GM18858 (cell line): ENCODE data around the gene SAMD9L.
"Not testable (repeated sequence)": the region's sequence is repeated elsewhere in the genome, so short reads cannot be mapped to it uniquely, and the experiment has no call there.

Experiments used
- ATAC-seq: cut with Tn5 transposase; IDR thresholded peaks from one replicate; pipeline ENCODE4 v1.9.1; 2021; ENCODE audit not compliant: unreplicated experiment

SAMD9L gene

DNA sequence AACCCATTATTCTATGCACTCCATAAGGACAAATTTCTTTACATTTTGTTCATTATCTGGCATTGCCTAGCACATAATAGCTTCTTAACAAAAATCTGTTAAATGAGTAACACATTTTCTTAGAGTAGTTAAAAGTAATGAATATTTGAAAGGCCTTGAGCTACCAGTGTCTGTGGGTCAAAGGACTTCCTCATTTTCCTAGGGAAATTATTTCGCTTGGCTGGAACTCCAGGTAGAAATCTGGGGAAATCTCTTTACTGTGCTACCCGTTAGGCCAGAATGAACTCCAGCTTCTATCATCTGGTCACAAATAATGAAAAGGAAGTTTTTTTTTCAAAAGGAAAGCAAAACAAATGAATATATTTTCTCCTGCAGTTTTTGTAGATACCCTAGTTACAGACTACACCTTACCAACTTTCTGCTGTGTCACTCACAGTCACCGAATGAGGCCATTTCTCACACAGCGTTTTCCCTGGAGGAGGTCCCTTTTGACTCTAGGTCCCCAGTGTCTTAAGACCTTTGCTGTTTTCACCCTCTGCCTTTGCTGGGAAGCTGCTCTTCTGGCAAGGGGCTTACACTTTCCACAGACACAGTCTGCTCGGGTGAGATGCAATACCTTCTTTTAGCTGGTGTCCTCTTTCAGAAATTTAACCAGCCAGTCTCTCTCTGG is 1.6 kb downstream of the SAMD9L start:
- no peak for ATAC-seq

DNA sequence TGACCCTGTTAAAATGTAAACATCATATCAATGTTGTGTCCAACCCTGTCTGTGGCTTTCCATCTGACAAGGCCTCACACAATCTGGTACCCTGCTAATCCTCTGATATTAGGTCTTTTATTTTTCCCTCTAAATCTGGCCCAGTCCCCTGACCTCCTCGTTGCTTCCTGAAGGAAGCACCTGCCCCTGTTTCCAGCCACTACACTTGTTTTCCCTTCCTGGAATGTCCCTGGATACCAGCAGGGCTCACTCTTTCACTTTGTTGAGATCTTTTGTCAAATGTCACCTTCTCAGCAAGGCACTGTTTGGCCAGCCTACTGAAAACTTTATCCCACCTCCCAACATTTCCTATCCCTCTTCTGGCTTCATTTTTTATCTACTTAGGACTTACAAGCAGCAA is 2.1 kb downstream of the SAMD9L start:
- ATAC-seq, result no peak

DNA sequence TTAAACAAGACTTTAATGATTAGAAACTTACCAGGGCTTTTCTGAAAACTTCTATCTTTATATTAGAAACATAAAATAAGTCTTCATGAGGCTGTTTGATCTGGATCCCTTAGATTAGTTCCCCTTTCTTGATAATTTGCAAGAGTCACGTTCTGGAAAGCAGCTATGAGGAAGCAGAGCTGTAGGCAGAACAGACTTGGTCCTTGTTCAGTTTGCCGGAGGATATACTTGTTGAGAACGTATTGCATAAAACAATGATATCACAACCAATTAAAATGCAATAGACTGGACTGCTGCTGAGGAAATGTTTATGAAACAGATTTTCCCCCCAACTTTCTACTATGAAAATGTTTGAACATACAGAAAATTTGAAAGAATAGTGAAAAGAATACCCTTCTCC is 2.8 kb downstream of the SAMD9L start:
- ATAC-seq, result no peak

DNA sequence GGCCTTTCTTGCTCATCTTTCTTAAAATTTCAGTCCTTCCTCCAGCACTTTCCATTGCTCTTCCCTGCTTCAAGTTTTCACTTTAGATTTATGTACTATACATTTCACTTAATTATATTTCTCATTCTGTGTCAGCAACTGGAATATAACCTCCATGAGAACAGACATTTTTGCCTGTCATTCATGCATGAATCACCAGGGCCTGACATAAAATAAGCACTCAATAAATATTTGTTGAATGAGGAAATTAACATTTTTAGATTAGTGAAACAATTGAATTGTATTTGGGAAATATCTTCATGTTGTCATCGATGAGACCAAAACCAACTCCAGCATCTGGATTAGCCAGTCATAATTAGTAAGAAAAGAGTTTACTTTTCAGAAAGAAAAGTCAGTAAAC is 6.1 kb downstream of the SAMD9L start:
- ATAC-seq, result no peak

DNA sequence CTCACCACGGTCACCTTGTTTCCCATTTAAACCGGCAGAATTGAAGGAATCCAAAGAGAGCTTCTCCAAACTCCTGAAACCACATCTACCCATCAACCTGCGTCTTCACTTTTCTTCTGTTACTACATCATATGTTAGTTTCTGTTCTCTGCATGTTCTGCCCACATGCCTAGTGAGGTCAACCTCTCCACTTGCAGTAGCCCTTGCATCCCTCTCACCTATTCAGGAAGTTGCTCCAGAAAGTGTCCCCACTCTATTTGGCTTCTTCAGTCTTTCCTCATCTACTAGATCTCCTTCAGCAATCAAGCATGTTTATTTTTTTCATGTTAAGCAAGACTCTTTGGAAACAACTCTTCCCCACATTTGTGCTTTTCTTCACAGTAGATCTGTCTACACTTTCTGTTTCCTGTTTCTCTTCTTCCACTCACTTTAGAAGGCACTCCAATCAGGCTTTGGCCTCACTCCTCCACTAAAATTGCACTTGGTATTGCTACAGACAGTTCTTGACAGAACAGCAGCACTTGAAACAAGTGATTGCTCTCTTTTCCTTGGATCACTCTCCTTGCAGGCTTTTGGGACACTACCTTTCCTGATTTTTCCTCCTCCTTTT is 7.5 kb downstream of the SAMD9L start:
- ATAC-seq, result no peak

DNA sequence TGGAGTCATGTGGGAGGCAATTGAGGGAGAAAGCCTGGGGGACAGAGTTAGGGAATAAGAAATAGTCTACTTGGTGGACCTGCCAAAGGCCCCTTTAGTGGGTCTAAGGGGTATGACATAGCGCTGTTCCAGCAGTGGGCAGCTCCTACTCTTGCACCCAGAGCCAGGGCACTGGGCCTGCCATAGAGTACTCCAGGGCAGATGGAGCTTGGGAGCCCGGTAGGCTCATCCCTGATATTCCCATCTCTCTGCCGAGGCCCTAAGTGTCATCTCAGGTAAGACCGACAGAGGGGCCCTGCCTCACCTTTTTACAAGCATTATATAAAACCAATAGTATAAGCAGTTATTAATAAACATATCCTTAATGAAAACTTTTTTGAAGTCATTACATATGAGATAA is 9.6 kb downstream of the SAMD9L start:
- ATAC-seq, result no peak

DNA sequence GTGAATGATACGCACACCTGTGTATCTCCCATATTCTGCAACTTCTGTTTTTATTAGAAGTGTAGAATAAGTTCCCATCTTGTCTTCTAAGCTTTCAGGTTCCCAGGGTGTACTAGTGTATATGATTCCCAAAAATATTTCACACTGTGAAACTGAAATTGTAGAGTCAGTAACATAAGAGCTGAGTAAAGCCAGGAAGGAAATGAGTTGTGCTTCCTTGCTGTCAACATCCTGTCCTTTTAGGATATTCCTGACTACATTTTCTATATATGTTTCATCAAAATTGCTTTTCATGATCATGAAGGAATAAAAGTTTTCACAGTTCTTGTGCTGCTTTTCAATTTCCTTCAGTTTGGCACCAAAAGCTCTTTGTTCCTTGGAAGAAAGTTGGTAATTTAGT is 15.2 kb downstream of the SAMD9L start:
- no peak for ATAC-seq

DNA sequence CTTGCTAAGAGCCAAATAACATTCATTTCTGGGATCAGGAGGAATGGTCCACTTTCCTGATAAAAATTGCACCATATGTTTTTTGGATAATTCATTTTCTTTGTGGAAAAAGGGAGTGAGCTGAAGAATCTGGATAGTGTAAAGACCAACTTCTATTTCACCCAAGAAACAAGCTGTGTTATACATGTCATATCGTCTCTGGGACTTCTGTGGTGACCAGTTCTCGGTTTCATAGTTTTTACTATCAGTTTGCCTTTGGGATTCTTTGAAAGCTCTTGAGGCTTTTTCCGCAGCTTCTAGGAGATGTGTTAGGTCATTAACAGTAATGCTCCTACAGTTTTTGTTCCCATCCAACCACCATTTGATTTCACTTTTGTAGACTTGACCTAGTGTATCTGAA is 16.0 kb downstream of the SAMD9L start:
- no peak for ATAC-seq

DNA sequence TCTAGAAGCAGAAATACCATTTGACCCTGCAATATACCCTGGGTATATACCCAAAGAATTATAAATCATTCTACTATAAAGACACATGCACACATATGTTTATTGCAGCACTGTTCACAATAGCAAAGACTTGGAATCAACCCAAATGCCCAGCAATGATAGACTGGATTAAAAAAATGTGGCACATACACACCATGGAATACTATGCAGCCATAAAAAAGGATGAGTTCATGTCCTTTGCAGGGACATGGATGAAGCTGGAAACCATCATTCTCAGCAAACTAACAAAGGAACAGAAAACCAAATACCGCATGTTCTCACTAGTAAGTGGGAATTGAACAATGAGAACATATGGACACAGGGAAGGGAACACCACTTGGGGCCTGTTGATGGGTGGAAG is 21.2 kb downstream of the SAMD9L start:
- not testable (repeated sequence) for ATAC-seq

DNA sequence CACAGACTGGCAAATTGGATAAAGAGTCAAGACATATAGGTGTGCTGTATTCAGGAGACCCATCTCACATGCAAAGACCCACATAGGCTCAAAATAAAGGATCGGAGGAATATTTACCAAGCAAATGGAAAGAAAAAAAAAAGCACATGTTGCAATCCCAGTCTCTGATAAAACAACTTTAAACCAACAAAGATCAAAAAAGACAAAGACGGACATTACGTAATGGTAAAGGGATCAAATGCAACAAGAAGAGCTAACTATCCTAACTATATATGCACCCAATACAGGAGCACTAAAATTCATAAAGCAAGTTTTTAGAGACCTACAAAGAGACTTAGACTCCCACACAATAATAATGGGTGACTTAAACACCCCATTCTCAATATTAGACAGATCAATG is 24.7 kb downstream of the SAMD9L start:
- not testable (repeated sequence) for ATAC-seq

DNA sequence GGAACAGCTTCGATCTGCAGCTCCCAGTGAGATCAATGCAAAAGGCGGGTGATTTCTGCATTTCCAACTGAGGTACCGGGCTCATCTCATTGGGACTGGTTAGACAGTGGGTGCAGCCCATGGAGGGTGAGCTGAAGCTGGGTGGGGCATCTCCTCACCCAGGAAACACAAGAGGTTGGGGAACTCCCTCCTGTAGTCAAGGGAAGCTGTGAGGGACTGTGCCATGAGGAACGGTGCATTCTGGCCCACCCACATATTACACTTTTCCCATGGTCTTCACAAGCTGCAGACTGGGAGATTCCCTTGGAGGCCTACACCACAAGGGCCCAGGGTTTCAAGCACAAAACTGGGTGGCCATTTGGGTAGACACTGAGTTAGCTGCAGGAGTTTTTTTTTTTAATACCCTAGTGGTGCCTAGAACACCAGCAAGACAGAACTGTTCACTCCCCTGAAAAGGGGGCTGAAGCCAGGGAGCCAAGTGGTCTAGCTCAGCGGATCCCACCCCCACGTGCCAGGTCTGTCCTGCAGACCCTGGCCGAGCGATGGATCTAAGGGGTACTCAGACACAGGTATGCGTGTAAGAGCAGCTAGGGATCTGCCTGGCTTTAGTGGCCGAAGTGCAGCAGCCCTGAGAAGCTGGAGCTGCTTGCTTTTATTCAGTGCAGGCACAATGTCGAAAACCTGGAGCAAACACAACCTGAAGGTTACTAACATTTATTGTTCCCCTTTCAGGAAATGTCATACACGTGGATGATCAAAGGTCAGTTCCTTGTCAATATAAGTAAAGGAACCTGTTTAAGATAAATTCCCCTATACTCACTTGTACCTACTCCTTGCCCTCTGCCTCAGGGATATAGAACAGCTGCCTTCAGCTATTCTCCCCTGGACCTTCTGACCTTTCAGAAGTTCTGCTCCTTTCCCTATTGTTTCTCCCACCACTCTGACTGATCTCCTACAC is 27.3 kb downstream of the SAMD9L start:
- ATAC-seq, result no peak

DNA sequence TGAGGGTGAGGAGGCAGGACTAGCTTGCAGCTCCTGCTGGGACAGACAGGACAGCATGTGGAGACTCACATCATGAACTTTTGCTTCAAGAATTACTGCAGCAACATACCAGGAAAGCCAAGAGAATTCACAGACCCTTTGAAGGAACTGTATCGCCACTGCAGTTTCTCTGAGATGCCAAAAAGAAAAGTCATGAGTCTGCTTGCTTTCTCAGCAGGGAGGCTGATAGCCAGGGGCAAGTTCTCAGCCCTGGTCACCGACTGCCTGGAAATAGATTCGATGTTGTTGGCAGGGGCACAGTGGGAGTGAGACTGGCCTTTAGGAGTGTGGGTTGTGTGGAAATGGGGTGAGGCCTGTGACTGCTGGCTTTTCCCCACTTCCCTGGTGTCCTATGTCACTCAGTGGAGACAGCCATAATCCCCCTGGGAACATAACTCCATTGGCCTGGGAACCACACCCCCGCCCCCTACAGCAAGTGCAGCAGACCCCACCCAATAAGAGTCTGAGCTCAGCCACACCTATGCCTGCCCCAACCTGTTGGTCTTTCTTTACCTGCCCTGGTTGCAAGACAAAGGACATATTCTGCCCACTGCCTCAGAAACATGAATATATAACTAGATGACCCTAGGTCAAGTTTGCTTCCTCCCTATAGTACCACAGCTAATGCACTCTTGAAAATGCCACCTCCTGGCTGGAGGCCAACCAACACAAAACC is 28.8 kb downstream of the SAMD9L start:
- ATAC-seq, result no peak

DNA sequence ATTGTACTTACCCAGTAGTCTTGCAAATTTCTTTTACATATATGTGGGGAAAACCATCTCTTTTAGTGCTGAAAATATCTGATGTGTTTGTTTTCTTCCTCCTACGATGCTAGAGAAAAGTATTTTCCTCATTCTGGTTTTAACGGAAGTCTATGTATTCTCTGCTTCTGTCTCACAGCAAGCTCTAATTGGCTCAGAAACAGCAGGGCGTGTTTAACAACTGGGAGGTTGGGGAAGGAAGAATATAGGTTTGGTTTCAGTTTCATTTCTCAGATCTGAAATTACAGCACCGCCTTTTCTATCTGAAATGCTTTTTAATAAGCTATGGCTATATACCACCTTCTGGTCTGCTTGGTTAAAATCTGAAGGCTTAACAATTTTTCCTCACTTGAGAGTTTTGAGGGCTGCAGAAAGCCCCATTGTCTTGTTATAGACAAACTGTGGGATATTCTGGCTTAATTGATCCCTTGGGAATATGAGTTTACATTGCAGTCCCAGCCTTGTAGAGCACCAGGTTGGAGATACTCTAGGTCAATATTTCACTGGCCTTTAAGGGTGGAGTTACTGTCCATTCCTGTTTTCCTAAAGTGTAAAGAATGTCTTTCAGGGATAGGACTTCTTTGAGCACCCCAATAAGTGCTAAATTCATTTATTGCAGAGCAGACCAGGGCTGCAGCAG is 30.2 kb downstream of the SAMD9L start, which contains the start of gene SAMD9:
Gene SAMD9, minus strand, starts transcription at position 128 of the 679 bp plus-strand sequence. CDS start 11,882 bp downstream, outside the sequence.
- peak; percentile 100 for ATAC-seq

DNA sequence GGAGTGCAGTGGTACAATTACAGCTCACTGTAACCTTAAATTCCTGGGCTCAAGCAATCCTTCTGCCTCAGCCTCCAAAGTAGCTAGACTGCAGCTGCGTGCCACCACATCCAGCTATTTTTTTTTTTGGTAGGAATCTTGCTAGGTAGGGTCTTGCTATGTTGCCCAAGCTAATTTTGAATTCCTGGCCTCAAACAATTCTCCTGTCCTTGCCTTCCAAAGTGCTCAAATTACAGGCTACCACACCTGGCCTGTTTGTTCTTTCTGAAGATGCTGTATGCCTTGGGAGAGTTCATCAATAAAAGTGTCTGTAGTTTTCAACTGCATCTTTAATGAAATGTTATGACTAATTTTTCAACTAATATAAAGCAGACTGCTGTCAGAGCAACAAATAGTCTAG is 30.9 kb downstream of the SAMD9L start:
- ATAC-seq, result peak; percentile 3

DNA sequence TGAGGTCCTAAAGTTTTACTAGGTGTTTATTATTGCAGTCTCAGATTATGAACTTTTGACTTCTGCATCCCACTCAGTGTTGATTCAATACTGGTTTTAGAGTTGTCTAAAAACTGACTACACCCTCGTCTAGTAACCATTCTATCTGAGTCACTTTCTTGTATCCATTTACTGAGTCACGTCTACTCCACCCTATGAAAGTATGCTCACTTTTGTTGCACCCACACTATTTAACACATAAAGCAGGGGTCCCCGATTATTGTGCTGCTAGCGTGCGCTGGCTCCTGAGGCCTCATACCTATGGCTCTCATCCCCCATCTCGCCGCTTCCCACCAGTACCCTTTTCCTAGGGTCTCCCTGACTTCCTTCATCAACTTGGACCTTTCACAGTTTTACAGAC is 32.4 kb downstream of the SAMD9L start:
- ATAC-seq, result no peak

DNA sequence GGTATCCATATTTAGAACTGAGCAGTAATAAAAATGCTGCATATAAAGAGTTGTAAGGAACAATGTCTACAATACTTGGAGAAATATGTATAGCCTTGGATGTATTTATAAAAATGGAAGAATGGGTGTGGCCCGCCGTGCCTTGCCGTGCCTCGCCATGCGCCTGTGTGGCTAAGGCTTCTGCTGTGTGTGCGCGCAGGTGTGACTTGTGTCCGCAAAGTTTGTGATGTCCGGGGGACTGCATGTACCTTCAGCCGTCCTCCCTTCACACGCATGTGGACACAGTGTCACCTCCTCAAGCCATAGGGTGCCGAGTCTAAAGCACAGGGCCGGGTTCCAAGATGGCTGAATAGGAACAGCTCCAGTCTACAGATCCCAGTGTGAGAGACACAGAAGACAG is 40.2 kb downstream of the SAMD9L start:
- no peak for ATAC-seq

DNA sequence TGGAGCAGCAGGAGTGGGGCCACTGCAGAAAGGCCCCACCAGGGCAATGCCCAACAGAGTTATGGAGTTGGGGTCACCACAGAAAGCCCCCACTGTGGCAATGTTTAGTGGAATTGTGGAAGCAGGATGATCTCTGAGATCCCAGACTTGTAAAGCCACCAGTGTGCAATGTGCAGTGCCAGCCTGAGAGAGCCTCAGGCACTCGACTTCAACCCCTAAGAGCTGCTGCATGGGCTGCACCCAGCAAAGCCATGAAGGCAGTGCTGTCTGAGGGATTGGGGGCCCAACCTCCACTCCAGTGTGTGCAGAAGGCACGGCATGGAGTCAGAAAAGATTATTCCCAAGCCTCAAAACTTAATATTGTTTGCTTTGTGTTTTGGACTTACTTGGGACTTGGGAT is 50.8 kb downstream of the SAMD9L start:
- ATAC-seq, result no peak

DNA sequence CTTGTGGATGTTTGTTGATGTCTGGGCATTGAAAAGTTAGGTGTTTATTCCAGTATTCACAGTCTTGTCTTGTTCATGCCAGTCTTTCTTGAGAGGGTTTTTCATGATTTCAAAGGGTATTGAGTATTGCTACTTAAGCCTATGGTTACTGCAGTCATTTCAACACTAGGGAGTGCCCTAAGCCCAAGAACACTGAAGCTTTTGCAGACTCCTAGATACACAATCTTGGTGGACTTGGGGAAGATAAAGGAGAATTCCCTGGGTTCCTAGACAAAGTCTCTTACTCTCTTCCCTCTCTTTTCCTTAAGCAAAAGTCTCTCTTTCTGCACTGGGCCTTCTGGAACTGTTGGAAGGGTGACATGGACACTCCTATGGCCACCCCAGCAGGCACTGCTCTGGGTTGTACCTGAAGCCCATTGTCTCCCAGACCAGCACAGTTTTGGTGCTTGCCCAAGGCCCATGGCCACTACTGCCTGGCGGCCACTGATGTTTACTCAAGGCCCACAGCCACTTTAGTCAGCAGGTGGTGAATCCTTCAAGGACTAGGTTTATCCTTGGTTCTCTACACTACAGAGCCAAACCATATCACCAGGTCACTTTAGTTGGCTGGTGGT is 55.3 kb downstream of the SAMD9L start:
- ATAC-seq, result peak; percentile 57
